Measurements from ENCODE around the gene FBXO40. TPM values are rescaled to one million over a fixed set of nuclear protein-coding genes. Genes with fewer than 3 reads are reported as not detected.

FBXO40 gene
- total and polyA plus RNA-seq, 2 experiments from 2014 or later: 0.03 TPM; not detected in 1

- H3K27ac Mint-ChIP-seq: no peak overlapping the region
- H3K27ac ChIP-seq (ENCODE audit: low read depth): no peak overlapping the region
- peak; percentile 72 for ATAC-seq
- no peaks in the 10 kb centered on the region for H3K27me3 ChIP-seq (ENCODE audit: insufficient read depth)
- no peaks in the 10 kb centered on the region for H3K79me2 ChIP-seq (replicated peaks; ENCODE audit: insufficient read depth)
- no peak overlapping the region for H3K4me3 ChIP-seq
- H3K9me3 Mint-ChIP-seq: no peaks in the 10 kb centered on the region
- peaks cover 23% of the 10 kb centered on the region for H3K4me1 ChIP-seq (ENCODE audit: insufficient read depth)
- DNase-seq (ENCODE audit: low spot score): peak; percentile 9
- H3K4me3 Mint-ChIP-seq: no peak overlapping the region
- H4K20me1 ChIP-seq (replicated peaks; ENCODE audit: insufficient read depth): no peaks in the 10 kb centered on the region
- H3K9me2 ChIP-seq (ENCODE audit: insufficient read depth): peaks cover 23% of the 10 kb centered on the region; the same call in 1 of the 2 replicates
- peaks cover 18% of the 10 kb centered on the region for H3K4me1 Mint-ChIP-seq
- H3K4me2 ChIP-seq: no peak overlapping the region
- no peaks in the 10 kb centered on the region for H3K36me3 Mint-ChIP-seq (ENCODE audit: low read depth)
- peak overlapping the region; percentile 94 for H2AFZ ChIP-seq
- TF ChIP-seq, protein P1, sequence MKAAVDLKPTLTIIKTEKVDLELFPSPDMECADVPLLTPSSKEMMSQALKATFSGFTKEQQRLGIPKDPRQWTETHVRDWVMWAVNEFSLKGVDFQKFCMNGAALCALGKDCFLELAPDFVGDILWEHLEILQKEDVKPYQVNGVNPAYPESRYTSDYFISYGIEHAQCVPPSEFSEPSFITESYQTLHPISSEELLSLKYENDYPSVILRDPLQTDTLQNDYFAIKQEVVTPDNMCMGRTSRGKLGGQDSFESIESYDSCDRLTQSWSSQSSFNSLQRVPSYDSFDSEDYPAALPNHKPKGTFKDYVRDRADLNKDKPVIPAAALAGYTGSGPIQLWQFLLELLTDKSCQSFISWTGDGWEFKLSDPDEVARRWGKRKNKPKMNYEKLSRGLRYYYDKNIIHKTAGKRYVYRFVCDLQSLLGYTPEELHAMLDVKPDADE (IDR thresholded peaks at IDR 0.05): no peak
- TF ChIP-seq EZH2 (IDR thresholded peaks at IDR 0.05; ENCODE audit: low read depth, unreplicated experiment) (no peak), CREB1 (CRISPR knock-in tag; IDR thresholded peaks at IDR 0.05; ENCODE audit: low read depth) (no peak), JUNB (IDR thresholded peaks at IDR 0.05; ENCODE audit: unreplicated experiment) (no peak), ZNF114 (CRISPR knock-in tag; IDR thresholded peaks at IDR 0.05) (no peak), POLR2AphosphoS5 (IDR thresholded peaks at IDR 0.05; ENCODE audit: low read depth) (no peak)
- H3K27me3 Mint-ChIP-seq (ENCODE audit: insufficient read depth, low read depth, poor library complexity): peaks cover 2% of the 10 kb centered on the region
- no peaks in the 10 kb centered on the region for H3K36me3 ChIP-seq (ENCODE audit: insufficient read depth)
- H3F3A ChIP-seq (replicated peaks; ENCODE audit: low read depth): no peaks in the 10 kb centered on the region
Measured at GRCh38 chr3:121624147-121624899, 31.1 kb downstream of the FBXO40 start.

- Histone ChIP-seq H3K27ac (ENCODE audit: low read depth) (no peak overlapping the region), H4K20me1 (replicated peaks; ENCODE audit: insufficient read depth) (no peaks in the 10 kb centered on the region), H3K9me2 (ENCODE audit: insufficient read depth) (peaks cover 22% of the 10 kb centered on the region; the same call in 1 of the 2 replicates), H2AFZ (peak overlapping the region; percentile 90), H3K4me2 (no peak overlapping the region), H3K4me3 (no peak overlapping the region), H3F3A (replicated peaks; ENCODE audit: low read depth) (no peaks in the 10 kb centered on the region), H3K27me3 (ENCODE audit: insufficient read depth) (no peaks in the 10 kb centered on the region), H3K36me3 (ENCODE audit: insufficient read depth) (no peaks in the 10 kb centered on the region), H3K4me1 (ENCODE audit: insufficient read depth) (peaks cover 23% of the 10 kb centered on the region), H3K79me2 (replicated peaks; ENCODE audit: insufficient read depth) (no peaks in the 10 kb centered on the region)
- DNase-seq (ENCODE audit: low spot score) (no peak), ATAC-seq (no peak)
- H3K9me3 Mint-ChIP-seq: no peaks in the 10 kb centered on the region
- peaks cover 2% of the 10 kb centered on the region for H3K27me3 Mint-ChIP-seq (ENCODE audit: insufficient read depth, low read depth, poor library complexity)
- H3K36me3 Mint-ChIP-seq (ENCODE audit: low read depth): no peaks in the 10 kb centered on the region; the same call in 2 of the 3 replicates
- TF ChIP-seq, protein P2, sequence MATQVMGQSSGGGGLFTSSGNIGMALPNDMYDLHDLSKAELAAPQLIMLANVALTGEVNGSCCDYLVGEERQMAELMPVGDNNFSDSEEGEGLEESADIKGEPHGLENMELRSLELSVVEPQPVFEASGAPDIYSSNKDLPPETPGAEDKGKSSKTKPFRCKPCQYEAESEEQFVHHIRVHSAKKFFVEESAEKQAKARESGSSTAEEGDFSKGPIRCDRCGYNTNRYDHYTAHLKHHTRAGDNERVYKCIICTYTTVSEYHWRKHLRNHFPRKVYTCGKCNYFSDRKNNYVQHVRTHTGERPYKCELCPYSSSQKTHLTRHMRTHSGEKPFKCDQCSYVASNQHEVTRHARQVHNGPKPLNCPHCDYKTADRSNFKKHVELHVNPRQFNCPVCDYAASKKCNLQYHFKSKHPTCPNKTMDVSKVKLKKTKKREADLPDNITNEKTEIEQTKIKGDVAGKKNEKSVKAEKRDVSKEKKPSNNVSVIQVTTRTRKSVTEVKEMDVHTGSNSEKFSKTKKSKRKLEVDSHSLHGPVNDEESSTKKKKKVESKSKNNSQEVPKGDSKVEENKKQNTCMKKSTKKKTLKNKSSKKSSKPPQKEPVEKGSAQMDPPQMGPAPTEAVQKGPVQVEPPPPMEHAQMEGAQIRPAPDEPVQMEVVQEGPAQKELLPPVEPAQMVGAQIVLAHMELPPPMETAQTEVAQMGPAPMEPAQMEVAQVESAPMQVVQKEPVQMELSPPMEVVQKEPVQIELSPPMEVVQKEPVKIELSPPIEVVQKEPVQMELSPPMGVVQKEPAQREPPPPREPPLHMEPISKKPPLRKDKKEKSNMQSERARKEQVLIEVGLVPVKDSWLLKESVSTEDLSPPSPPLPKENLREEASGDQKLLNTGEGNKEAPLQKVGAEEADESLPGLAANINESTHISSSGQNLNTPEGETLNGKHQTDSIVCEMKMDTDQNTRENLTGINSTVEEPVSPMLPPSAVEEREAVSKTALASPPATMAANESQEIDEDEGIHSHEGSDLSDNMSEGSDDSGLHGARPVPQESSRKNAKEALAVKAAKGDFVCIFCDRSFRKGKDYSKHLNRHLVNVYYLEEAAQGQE (IDR thresholded peaks at IDR 0.05; ENCODE audit: unreplicated experiment): no peak
- no peak for TF ChIP-seq STAT1 (IDR thresholded peaks at IDR 0.05; ENCODE audit: unreplicated experiment)
- TF ChIP-seq EZH2 (IDR thresholded peaks at IDR 0.05; ENCODE audit: low read depth, unreplicated experiment): no peak
- TF ChIP-seq POLR2AphosphoS5 (IDR thresholded peaks at IDR 0.05; ENCODE audit: low read depth): no peak
- TF ChIP-seq ZNF114 (CRISPR knock-in tag; IDR thresholded peaks at IDR 0.05): no peak
- no peak for TF ChIP-seq NANOG (IDR thresholded peaks at IDR 0.05; ENCODE audit: borderline replicate concordance)
- no peak overlapping the region for H3K4me3 Mint-ChIP-seq
- H3K4me1 Mint-ChIP-seq: peaks cover 20% of the 10 kb centered on the region
- no peak overlapping the region; the same call in 1 of the 2 replicates for H3K27ac Mint-ChIP-seq
Measured at GRCh38 chr3:121626495-121626894, 33.3 kb downstream of the FBXO40 start.

All from GM23338 (cell line).